H9 (cell line): ENCODE data around the gene PDCD1. TPM values are rescaled to one million over a fixed set of nuclear protein-coding genes. Genes with fewer than 3 reads are reported as not detected.

ENCODE experiments used
- DNase-seq: peaks from one replicate; pipeline ENCODE4 v3.0.0-alpha.2; 2017
- H2AFZ ChIP-seq: one replicate; pipeline ENCODE4 v1.6.1; 2013; ENCODE audit warnings: mild to moderate bottlenecking, low read length, control low read depth, moderate library complexity
- H2AK5ac ChIP-seq: 2 replicates; pipeline ENCODE4 v1.6.1; 2013; ENCODE audit warnings: low read length, control low read depth, mixed read lengths; ENCODE audit not compliant: insufficient read length
- H2BK120ac ChIP-seq: one replicate; pipeline ENCODE4 v1.6.1; 2013; ENCODE audit warnings: low read depth, mild to moderate bottlenecking, low read length, control low read depth, inconsistent platforms; ENCODE audit not compliant: poor library complexity, severe bottlenecking
- H2BK12ac ChIP-seq: 2 replicates; pipeline ENCODE4 v1.6.1; 2013; ENCODE audit warnings: low read length, control low read depth, mixed read lengths, low read depth; ENCODE audit not compliant: insufficient read length
- H2BK15ac ChIP-seq: 2 replicates; pipeline ENCODE4 v1.6.1; 2013; ENCODE audit warnings: low read depth, low read length, control low read depth
- H2BK20ac ChIP-seq: one replicate; pipeline ENCODE4 v1.6.1; 2013; ENCODE audit warnings: low read depth, mild to moderate bottlenecking, low read length, control low read depth, inconsistent platforms; ENCODE audit not compliant: poor library complexity, severe bottlenecking
- H2BK5ac ChIP-seq: 2 replicates; pipeline ENCODE4 v1.6.1; 2013; ENCODE audit warnings: low read length, control low read depth, mixed read lengths; ENCODE audit not compliant: insufficient read length
- H3K14ac ChIP-seq: 2 replicates; pipeline ENCODE4 v1.6.1; 2013; ENCODE audit warnings: low read length, control low read depth; ENCODE audit not compliant: insufficient read depth
- H3K18ac ChIP-seq: 2 replicates; pipeline ENCODE4 v1.6.1; 2013; ENCODE audit warnings: low read depth, mild to moderate bottlenecking, mixed read lengths, low read length, control low read depth; ENCODE audit not compliant: insufficient read length
- H3K23ac ChIP-seq: 2 replicates; pipeline ENCODE4 v1.6.1; 2013; ENCODE audit warnings: low read length, control low read depth, mixed read lengths, low read depth; ENCODE audit not compliant: insufficient read length
- H3K23me2 ChIP-seq: 2 replicates; pipeline ENCODE4 v1.6.1; 2013; ENCODE audit warnings: low read depth, mild to moderate bottlenecking, mixed read lengths, low read length, control low read depth; ENCODE audit not compliant: insufficient read length, poor library complexity, severe bottlenecking
- H3K27ac ChIP-seq: 2 replicates; pipeline ENCODE4 v1.5.1; 2013; ENCODE audit warnings: low read length, control low read depth, mixed read lengths, low read depth; ENCODE audit not compliant: insufficient read length
- H3K27me3 ChIP-seq: 2 replicates; pipeline ENCODE4 v1.6.1; 2013; ENCODE audit warnings: low read length, control low read depth, inconsistent platforms; ENCODE audit not compliant: insufficient read depth
- H3K4ac ChIP-seq: 2 replicates; pipeline ENCODE4 v1.6.1; 2013; ENCODE audit warnings: low read depth, mild to moderate bottlenecking, control low read depth, inconsistent platforms, low read length, moderate library complexity
- H3K4me1 ChIP-seq: 2 replicates; pipeline ENCODE4 v1.6.1; 2013; ENCODE audit warnings: low read length, control low read depth, inconsistent platforms; ENCODE audit not compliant: insufficient read depth
- H3K4me2 ChIP-seq: 2 replicates; pipeline ENCODE4 v1.6.1; 2013; ENCODE audit warnings: low read length, control low read depth, mixed read lengths; ENCODE audit not compliant: insufficient read length, insufficient read depth
- H3K56ac ChIP-seq: 2 replicates; pipeline ENCODE4 v1.6.1; 2013; ENCODE audit warnings: low read depth, mild to moderate bottlenecking, mixed read lengths, low read length, control low read depth; ENCODE audit not compliant: insufficient read length
- H3K79me1 ChIP-seq: 2 replicates; pipeline ENCODE4 v1.6.1; 2013; ENCODE audit warnings: low read depth, mild to moderate bottlenecking, moderate library complexity, low read length, control low read depth, inconsistent platforms; ENCODE audit not compliant: insufficient read depth, poor library complexity, severe bottlenecking
- H3K79me2 ChIP-seq: 2 replicates; pipeline ENCODE4 v1.6.1; 2013; ENCODE audit warnings: low read length, control low read depth, inconsistent platforms; ENCODE audit not compliant: insufficient read depth
- H3K9ac ChIP-seq: 2 replicates; pipeline ENCODE4 v1.6.1; 2013; ENCODE audit warnings: low read length, control low read depth, mixed read lengths; ENCODE audit not compliant: insufficient read length; ENCODE audit errors: extremely low read depth
- H3K9me3 ChIP-seq: one replicate; pipeline ENCODE4 v1.6.1; 2013; ENCODE audit warnings: low read depth, low read length, inconsistent platforms; ENCODE audit not compliant: control insufficient read depth
- H3T11ph ChIP-seq: one replicate; pipeline ENCODE4 v1.6.1; 2013; ENCODE audit warnings: mild to moderate bottlenecking, low read length, control low read depth, inconsistent platforms
- H4K20me1 ChIP-seq: one replicate; pipeline ENCODE4 v1.6.1; 2013; ENCODE audit not compliant: control insufficient read depth, insufficient read length, insufficient read depth
- H4K5ac ChIP-seq: 2 replicates; pipeline ENCODE4 v1.6.1; 2013; ENCODE audit warnings: low read depth, mild to moderate bottlenecking, mixed read lengths, low read length, control low read depth; ENCODE audit not compliant: insufficient read length
- H4K8ac ChIP-seq: replicated peaks from 2 replicates; pipeline ENCODE4 v1.6.1; 2013; ENCODE audit warnings: low read length, control low read depth, mixed read lengths, low read depth; ENCODE audit not compliant: insufficient read length
- H4K91ac ChIP-seq: 2 replicates; pipeline ENCODE4 v1.6.1; 2013; ENCODE audit warnings: low read depth, mild to moderate bottlenecking, moderate library complexity, mixed read lengths, low read length, control low read depth; ENCODE audit not compliant: insufficient read length
- H3K27ac Mint-ChIP-seq, 3 experiments: 2 replicates in 2 of 3; 3 replicates in 1 of 3; pipeline ENCODE4 v1.8.0; 2020 to 2021; ENCODE audit warnings: mixed read lengths in 3 of 3, mild to moderate bottlenecking in 1 of 3, moderate library complexity in 1 of 3
- H3K27me3 Mint-ChIP-seq: 2 replicates; pipeline ENCODE4 v1.8.0; 2021; ENCODE audit warnings: low read depth, mild to moderate bottlenecking, moderate library complexity, mixed read lengths
- H3K36me3 Mint-ChIP-seq, 3 experiments: 2 replicates in 2 of 3; 3 replicates in 1 of 3; pipeline ENCODE4 v1.8.0; 2020 to 2021; ENCODE audit warnings: low read depth in 3 of 3, mixed read lengths in 3 of 3; ENCODE audit not compliant: insufficient read depth in 1 of 3
- H3K4me1 Mint-ChIP-seq, 2 experiments: 2 replicates each; pipeline ENCODE4 v1.8.0; 2020; ENCODE audit warnings: mixed read lengths in 2 of 2
- H3K4me3 Mint-ChIP-seq, 2 experiments: 2 replicates in 1 of 2; 3 replicates in 1 of 2; pipeline ENCODE4 v1.8.0; 2020 to 2021; ENCODE audit warnings: mild to moderate bottlenecking in 2 of 2, mixed read lengths in 2 of 2, moderate library complexity in 1 of 2
- H3K9me3 Mint-ChIP-seq, 2 experiments: 2 replicates in 1 of 2; 3 replicates in 1 of 2; pipeline ENCODE4 v1.8.0; 2020; ENCODE audit warnings: mild to moderate bottlenecking in 2 of 2, mixed read lengths in 2 of 2, moderate library complexity in 1 of 2
- CTCF ChIP-seq: fragments of 200-600 bp; sonication (generic); conservative IDR thresholded peaks from 3 replicates; pipeline ENCODE4 v1.8.0; 2021; ENCODE audit warnings: antibody characterized with exemption, mild to moderate bottlenecking
- WGBS: extraction: QIAGEN DNeasy Blood & Tissue Kit; methylation state at CpG from one replicate; pipeline ENCODE4 v1.1.7; 2013; ENCODE audit warnings: missing lambda C conversion rate, low lambda C conversion rate, mixed read lengths; ENCODE audit not compliant: insufficient read length; ENCODE audit errors: extremely low coverage; 5-methylcytosine and 5-hydroxymethylcytosine counted together
- total RNA-seq: library from RNA; stranded (reverse); gene quantifications from 2 replicates; pipeline ENCODE4 v1.2.1, GENCODE V29; 2021

PDCD1 gene
- total RNA-seq, 1 experiment from 2014 or later = 1.6 TPM

- Mint-ChIP-seq H3K27ac (no peak overlapping the region), H3K4me3 (no peak overlapping the region), H3K9me3 (peaks cover 8% of the 10 kb centered on the region in 2 experiments), H3K36me3 (peaks cover 0 to 8% (median 4%) of the 10 kb centered on the region in 3 experiments; a peak in 5 of 7 replicates), H3K4me1 (peaks cover 20 to 32% of the 10 kb centered on the region in 2 experiments), H3K27me3 (peaks cover 7% of the 10 kb centered on the region)
- H4K20me1 ChIP-seq = no peaks in the 10 kb centered on the region
- no peaks in the 10 kb centered on the region for H3K9me3 ChIP-seq
- H4K8ac ChIP-seq = no peak overlapping the region
- no peak overlapping the region for H2AK5ac ChIP-seq
- no peak overlapping the region for H3T11ph ChIP-seq
- no peak overlapping the region for H4K91ac ChIP-seq
- WGBS = no CpG with 5 or more reads among the region's 9 CpGs
- H2BK120ac ChIP-seq = no peak overlapping the region
- no peaks in the 10 kb centered on the region for H3K27me3 ChIP-seq
- no peak overlapping the region; the same call in 1 of the 2 replicates for H3K14ac ChIP-seq
- H3K27ac ChIP-seq = no peak overlapping the region
- H2AFZ ChIP-seq = no peak overlapping the region
- no peaks in the 10 kb centered on the region for H3K23me2 ChIP-seq
- H3K4ac ChIP-seq = no peak overlapping the region
- H3K4me2 ChIP-seq = no peak overlapping the region
- no peak overlapping the region for H2BK20ac ChIP-seq
- H3K23ac ChIP-seq = no peak overlapping the region
- no peak overlapping the region for H3K56ac ChIP-seq
- no peak overlapping the region for H2BK5ac ChIP-seq
- H3K4me1 ChIP-seq = peaks cover 3% of the 10 kb centered on the region; the same call in 1 of the 2 replicates
- H2BK12ac ChIP-seq = no peak overlapping the region
- no peaks in the 10 kb centered on the region for H3K79me1 ChIP-seq
- H3K18ac ChIP-seq = no peak overlapping the region
- H3K79me2 ChIP-seq = no peaks in the 10 kb centered on the region
- no peak for DNase-seq
- H4K5ac ChIP-seq = no peak overlapping the region
- no peak for TF ChIP-seq CTCF
- no peak overlapping the region for H3K9ac ChIP-seq
- H2BK15ac ChIP-seq = no peak overlapping the region
Observed at GRCh38 chr2:241879326-241879725, 20.6 kb upstream of the PDCD1 start.
